Transverse colon (tissue), 4 donors: ENCODE results near the gene COL23A1. TPM values are rescaled to one million over a fixed set of nuclear protein-coding genes. Genes with fewer than 3 reads are reported as not detected.

Experiments
- DNase-seq: peaks from one replicate; pipeline ENCODE4 v3.0.0-alpha.2; 2019
- H3K27ac ChIP-seq, 4 donors: fragments of 200-600 bp; sonication (generic); 2 replicates each; pipeline ENCODE4 v1.5.1; 2016 to 2018; ENCODE audit warnings: inconsistent platforms in 4 of 4
- H3K27me3 ChIP-seq: fragments of 200-600 bp; sonication (generic); 2 replicates; pipeline ENCODE4 v1.5.1; 2017; ENCODE audit warnings: inconsistent platforms
- H3K36me3 ChIP-seq, 4 donors: fragments of 200-600 bp; sonication (generic); 2 replicates each; pipeline ENCODE4 v1.5.1; 2017 to 2019; ENCODE audit warnings: inconsistent platforms in 4 of 4
- H3K4me1 ChIP-seq, 4 donors: fragments of 200-600 bp; sonication (generic); 2 replicates each; pipeline ENCODE4 v1.5.1; 2017 to 2020; ENCODE audit warnings: inconsistent platforms in 4 of 4
- H3K4me3 ChIP-seq, 4 donors: fragments of 200-600 bp; sonication (generic); 1 replicate in 1 of 4; 2 replicates in 3 of 4; pipeline versions ENCODE4 v1.5.1 to v1.6.1; 2017 to 2019; ENCODE audit warnings: inconsistent platforms in 4 of 4
- H3K9me3 ChIP-seq, 2 donors: fragments of 200-600 bp; sonication (generic); 2 replicates each; pipeline ENCODE4 v1.5.1; 2017 to 2019; ENCODE audit warnings: inconsistent platforms in 2 of 2
- CTCF ChIP-seq, 5 experiments: fragments of 200-600 bp in 3 of 5; fragments of 450-650 bp in 2 of 5; sonication (generic) in 3 of 5; IDR thresholded peaks; 1 replicate in 2 of 5; 2 replicates in 3 of 5; pipeline ENCODE4 v1.5.1; 2016 to 2017; ENCODE audit warnings: antibody characterized with exemption in 5 of 5, inconsistent platforms in 3 of 5, mild to moderate bottlenecking in 2 of 5, moderate library complexity in 1 of 5
- EP300 ChIP-seq: sonication (generic); formaldehyde crosslinking; IDR thresholded peaks from one replicate; pipeline ENCODE4 v1.6.1; 2017; ENCODE audit warnings: antibody characterized with exemption, low read depth
- POLR2A ChIP-seq: fragments of 450-650 bp; IDR thresholded peaks from one replicate; pipeline ENCODE4 v1.6.1; 2016; ENCODE audit warnings: antibody characterized with exemption, mild to moderate bottlenecking, moderate library complexity
- POLR2AphosphoS5 ChIP-seq, 3 donors: sonication (generic); formaldehyde crosslinking; IDR thresholded peaks; one replicate each; pipeline ENCODE4 v1.6.1; 2016; ENCODE audit warnings: antibody characterized with exemption in 3 of 3
- WGBS, 2 donors: methylation state at CpG; one replicate each; pipeline ENCODE4 v1.1.5; 2018; ENCODE audit warnings: low coverage in 1 of 2; 5-methylcytosine and 5-hydroxymethylcytosine counted together
- in situ Hi-C, 4 donors: fragments of 200-750 bp; cut with MboI; loops; one replicate each; pipeline versions ENCODE4 v1.15.0 to v1.15.1; 2017; ENCODE audit warnings: low sequenced_read_pairs in 3 of 4, low pct_ligation_motif_present in 1 of 4, low pct_unique_long_range_greater_than_20kb in 1 of 4
- intact Hi-C: fragments of 100-400 bp; cut with DNase I; formaldehyde crosslinking; loops from one replicate; pipeline ENCODE4 v1.15.1; 2023; ENCODE audit warnings: low total_unique reads
- total RNA-seq, 4 donors: library from RNA; depleted of rRNA; stranded (reverse); fragments of >200 nt; gene quantifications; one replicate each; pipeline ENCODE4 v1.1.0, GENCODE V29; 2016

COL23A1 gene
- total RNA-seq, 4 donors from 2014 or later, result 0.14 to 2.2 (median 1.4) TPM; not detected in 1

GRCh38 chr5:178196281-178196812 lies 393.8 kb downstream of the COL23A1 start:
- Histone ChIP-seq H3K27me3 (peaks cover 12% of the 10 kb centered on the region), H3K4me3 (no peak overlapping the region), H3K36me3 (no peaks in the 10 kb centered on the region), H3K27ac (no peak overlapping the region), H3K9me3 (no peaks in the 10 kb centered on the region), H3K4me1 (no peaks in the 10 kb centered on the region)
- 67 to 83% methylated on average over 1 to 7 of the region's 7 CpGs for WGBS, 2 donors
- TF ChIP-seq CTCF (IDR thresholded peaks at IDR 0.05), result no peak
- no peak for TF ChIP-seq EP300
- no peak for TF ChIP-seq POLR2AphosphoS5 (IDR thresholded peaks at IDR 0.05)
- TF ChIP-seq POLR2A, result no peak
- DNase-seq, result no peak
- in situ Hi-C loops (no loop called here), intact Hi-C loops (no loop called here)

DNA sequence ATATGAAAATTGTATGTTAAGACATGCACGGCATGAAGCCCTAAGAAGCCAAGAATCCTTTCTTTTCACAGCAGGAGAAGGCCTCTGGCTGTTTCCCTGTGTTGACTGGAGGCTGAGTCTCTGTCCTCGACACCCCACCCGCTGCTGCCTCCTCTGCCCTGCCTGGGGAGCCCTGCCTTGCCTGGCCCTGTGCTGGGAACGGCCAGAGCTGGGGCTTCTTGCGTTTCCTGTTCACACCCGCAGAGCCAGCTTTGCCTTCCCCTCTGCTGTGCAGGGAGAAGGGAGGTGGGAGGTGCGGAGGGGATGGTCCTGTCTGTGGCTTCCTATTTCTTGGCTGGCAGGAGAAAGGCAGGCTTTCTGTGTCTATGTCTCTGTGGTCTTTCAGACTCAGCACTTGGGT lies 396.2 kb downstream of the COL23A1 start:
- Histone ChIP-seq H3K36me3 (no peaks in the 10 kb centered on the region), H3K4me3 (no peak overlapping the region), H3K27ac (no peak overlapping the region), H3K9me3 (no peaks in the 10 kb centered on the region), H3K27me3 (peaks cover 12% of the 10 kb centered on the region), H3K4me1 (no peaks in the 10 kb centered on the region)
- intact Hi-C loops, result no loop called here
- DNase-seq, result no peak
- TF ChIP-seq CTCF (IDR thresholded peaks at IDR 0.05) (no peak), POLR2A (no peak), POLR2AphosphoS5 (IDR thresholded peaks at IDR 0.05) (no peak), EP300 (no peak)
- 54 to 67% methylated on average over 1 to 7 of the region's 7 CpGs for WGBS, 2 donors
- in situ Hi-C loops, result no loop called here

GRCh38 chr5:178193251-178193809 lies 396.9 kb downstream of the COL23A1 start:
- H3K27ac ChIP-seq, result no peak overlapping the region
- intact Hi-C loops, result no loop called here
- no peaks in the 10 kb centered on the region for H3K4me1 ChIP-seq
- no peak for DNase-seq
- in situ Hi-C loops, result no loop called here
- H3K4me3 ChIP-seq, result no peak overlapping the region
- TF ChIP-seq POLR2AphosphoS5 (IDR thresholded peaks at IDR 0.05) (no peak), CTCF (IDR thresholded peaks at IDR 0.05) (no peak), POLR2A (no peak), EP300 (no peak)
- 48 to 66% methylated on average over 8 of the region's 8 CpGs for WGBS, 2 donors
- H3K36me3 ChIP-seq, result no peaks in the 10 kb centered on the region
- peaks cover 12% of the 10 kb centered on the region for H3K27me3 ChIP-seq
- H3K9me3 ChIP-seq, result no peaks in the 10 kb centered on the region

GRCh38 chr5:178192787-178193186 lies 397.4 kb downstream of the COL23A1 start:
- intact Hi-C loops, result no loop called here
- Histone ChIP-seq H3K27ac (no peak overlapping the region), H3K27me3 (peaks cover 12% of the 10 kb centered on the region), H3K4me3 (no peak overlapping the region), H3K4me1 (no peaks in the 10 kb centered on the region), H3K36me3 (no peaks in the 10 kb centered on the region), H3K9me3 (no peaks in the 10 kb centered on the region)
- TF ChIP-seq EP300, result no peak
- no peak for TF ChIP-seq POLR2AphosphoS5 (IDR thresholded peaks at IDR 0.05)
- TF ChIP-seq POLR2A, result no peak
- no peak for TF ChIP-seq CTCF (IDR thresholded peaks at IDR 0.05)
- no peak for DNase-seq
- in situ Hi-C loops, result no loop called here
- 90% methylated on average over 7 of the region's 7 CpGs for WGBS, 2 donors
